ENCODE data around the gene SKI.
"Not testable (repeated sequence)": the region's sequence is repeated elsewhere in the genome, so short reads cannot be mapped to it uniquely, and the experiment has no call there.

The SKI gene

DNA sequence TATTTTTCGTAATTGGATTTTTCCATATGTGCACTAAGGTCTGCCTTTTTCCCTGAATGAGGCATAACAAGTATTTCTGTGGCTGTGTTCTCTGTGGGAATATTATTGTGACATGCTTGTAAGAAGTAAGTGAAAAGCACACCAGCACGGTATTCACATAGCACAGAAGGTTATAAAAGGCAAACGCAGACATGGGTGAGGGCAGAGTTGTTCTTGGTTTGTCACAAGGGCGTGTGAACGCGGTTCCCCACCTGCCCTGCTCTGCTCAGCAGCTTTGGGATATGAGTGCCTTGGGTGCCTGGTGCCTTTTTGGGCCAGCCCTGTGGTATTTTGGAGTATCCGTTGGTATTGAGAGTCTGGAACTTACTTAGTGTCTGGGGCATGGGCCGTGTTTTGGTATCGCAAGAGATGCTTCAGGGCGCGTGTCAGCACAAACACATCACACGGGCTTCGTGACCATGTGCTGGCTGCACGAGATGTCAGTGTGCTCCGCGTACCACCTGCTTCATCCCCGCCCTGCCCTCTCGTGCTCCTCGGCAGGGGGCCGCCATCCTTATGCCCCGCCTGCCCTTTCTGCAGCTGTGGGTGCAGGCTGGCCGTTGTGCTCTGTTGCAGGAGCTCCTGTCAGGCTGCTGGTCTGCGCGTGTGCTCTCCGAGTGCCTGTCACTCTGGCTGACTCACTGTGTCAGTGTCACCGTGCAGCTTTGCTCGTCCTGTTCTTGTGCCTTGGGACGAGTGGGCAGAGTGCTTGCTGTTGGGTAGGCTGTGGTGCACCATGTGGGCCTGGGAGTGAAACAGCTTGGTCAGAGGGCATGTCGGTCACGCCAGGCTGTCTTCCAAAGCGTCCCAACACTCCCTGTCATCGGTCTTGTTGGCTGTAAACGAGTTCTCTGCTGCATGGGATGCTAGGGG is 15.0 kb downstream of the SKI start:
- no peak for DNase-seq (ENCODE audit: low read depth, low spot score)

DNA sequence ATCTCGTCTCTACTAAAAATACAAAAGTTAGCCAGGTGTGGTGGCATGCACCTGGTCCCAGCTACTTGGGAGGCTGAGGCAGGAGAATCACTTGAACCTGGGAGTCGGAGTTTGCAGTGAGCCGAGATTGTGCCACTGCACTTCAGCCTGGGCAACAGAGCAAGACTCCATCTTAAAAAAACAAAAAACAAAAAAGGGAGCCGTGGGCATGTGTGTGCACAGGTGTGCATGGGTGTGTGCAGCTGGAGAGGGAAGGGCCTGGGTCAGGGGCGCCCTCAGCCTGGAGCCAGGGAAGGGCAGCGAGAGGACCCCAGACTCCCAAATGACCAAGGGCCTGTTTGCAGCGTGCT is 18.9 kb downstream of the SKI start:
- DNase-seq (ENCODE audit: low read depth, low spot score), result not testable (repeated sequence)

DNA sequence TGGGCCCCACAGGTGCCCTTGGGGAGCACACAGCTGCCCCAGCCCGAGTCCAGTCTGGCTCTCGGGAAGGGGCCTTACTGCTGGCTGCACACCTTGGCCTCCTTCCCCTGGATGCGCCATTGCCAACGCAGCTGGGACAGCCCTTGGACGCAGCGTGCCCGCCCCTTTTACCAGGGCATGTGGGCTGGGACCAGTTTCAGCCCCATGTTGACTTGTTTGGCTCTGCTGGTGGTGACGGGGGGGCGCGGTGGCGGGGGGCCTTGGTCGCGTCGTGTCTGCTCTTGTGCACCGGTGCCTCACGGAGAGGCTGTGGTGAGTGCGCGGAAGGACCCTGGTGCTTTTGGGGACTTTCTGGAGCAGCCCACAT is 19.6 kb downstream of the SKI start:
- DNase-seq (ENCODE audit: low read depth, low spot score), result no peak

DNA sequence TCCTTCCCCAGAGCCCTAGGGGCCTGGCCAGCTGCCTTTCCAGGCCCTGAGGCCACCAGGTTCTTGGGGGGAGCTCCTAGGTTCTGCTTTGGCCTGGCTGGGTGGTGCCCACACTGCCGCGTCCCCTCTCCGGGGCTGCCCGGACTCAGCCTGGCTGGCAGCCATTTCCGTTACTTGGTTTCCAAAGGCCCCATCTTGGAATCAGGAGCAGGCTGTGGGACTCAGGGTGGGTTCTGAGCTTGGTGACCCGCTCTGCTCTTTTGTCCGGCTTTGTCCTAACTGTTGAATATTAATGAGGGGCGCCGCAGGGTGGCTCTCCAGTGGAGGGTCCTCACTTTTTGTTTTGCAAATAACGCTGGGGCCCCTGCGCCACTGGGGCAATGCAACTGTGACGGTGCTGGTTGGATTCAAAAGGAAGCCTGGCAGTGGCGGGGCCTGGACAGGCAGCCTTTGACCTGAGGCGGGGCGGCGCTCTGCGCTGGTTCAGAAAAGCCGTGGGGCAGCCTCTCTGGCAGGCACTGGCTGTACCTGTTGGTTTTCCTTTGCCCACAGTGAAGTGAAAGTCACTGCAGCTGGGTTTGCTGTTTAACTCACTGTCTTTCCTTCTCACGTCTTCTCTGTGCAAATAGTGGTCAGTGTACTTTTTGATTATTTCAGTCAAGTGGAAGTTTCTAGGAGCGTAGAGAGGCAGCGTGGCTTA is 20.2 kb downstream of the SKI start:
- DNase-seq (ENCODE audit: low read depth, low spot score), result no peak

DNA sequence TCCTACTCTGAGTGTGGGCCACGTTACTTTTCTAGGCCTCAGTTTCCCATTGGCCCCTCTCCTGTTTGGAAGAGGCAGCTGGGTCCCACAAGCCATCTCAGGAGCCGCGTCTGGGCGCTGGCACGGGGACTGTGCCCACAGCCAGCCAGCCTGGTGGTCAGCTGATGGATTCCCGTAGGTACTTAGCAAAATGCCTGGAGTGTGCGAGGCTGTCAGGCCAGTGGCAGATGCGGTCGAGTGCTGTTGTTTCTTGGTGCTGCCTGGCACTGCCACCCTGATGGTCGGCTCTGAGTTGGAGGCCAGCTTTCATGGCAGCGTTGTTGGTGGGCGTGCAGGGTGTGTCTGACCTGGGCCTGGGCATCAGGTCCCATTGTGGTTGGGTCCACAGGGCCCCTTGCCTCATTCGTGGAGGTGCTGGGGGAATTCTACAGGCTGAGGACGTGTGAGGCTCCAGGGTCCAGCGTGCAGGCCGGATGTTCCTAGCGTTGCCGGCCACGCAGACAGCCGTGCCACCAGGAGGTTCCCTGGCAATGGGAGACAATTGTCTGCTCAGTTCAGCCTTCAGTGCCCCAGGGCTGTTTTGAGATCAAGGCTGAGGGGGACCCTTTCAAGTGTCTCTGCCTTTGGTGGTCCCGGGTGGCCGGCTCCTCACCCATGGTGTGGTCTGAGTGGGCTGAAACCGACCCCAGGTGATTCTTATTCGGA is 20.9 kb downstream of the SKI start:
- DNase-seq (ENCODE audit: low read depth, low spot score), result no peak

DNA sequence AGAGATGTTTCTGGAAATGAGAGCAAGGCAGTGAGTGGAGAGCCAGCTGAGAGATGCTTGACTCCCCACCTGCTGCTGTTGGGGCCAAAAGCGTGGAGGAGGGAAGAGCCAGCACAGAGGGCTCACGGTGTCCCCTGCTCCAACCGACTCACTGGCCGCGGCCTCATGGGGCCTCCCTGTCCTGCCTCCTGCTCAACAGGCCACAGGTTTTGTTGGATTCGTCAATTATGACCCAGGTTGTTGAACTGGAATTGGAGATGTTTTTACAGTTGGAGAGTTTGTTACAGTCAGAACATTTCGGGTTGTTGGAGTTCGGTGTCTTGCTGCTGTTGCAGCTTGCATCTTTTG is 21.4 kb downstream of the SKI start:
- no peak for DNase-seq (ENCODE audit: low read depth, low spot score)

DNA sequence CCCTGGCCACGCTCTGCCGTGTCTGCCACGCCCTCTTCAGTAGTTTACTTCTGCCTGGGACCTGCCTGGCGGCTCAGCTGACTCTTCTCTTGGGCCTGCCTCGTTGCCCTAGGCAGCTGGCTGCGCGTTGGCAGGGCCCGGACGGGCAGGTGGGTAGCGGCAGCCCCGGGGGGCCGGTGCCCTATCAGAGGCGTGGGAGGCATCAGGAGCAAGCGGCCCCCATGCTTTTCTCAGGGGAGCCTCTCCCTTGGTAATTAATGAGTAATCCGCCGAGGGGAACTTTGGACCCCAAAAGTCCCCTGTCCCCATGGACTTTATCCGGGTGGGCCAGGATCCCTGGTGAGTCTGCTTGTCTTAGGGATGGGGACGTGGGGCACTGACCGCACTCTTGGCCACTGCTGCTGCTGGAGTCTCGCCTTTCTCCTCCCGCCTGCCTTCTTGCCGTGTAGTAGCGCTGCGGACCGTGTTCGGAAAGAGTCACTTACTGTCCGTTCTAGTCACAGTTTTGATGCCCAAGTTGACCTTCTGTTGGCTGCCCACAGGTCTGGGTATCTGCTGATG is 22.7 kb downstream of the SKI start:
- DNase-seq (ENCODE audit: low read depth, low spot score), result no peak

DNA sequence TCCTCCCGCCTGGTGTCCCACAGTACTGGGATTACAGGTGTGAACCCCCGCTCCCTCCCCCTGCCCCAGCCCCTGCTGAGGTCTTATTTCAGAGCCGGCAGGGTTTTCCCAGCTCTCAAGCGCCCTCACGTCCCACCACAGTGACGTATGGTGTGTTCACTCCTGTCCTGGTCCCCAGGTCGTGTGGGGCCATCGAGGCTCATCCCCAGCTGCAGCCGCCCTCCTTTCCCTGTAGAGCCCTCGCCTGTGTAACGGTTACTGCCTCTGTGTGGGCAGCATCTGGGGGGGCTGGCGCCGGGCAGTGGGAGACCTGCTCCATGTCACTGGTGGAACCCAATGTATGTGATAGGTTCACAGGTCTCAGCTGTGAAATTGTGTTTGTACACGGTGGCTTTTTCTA is 23.2 kb downstream of the SKI start:
- DNase-seq (ENCODE audit: low read depth, low spot score), result no peak

DNA sequence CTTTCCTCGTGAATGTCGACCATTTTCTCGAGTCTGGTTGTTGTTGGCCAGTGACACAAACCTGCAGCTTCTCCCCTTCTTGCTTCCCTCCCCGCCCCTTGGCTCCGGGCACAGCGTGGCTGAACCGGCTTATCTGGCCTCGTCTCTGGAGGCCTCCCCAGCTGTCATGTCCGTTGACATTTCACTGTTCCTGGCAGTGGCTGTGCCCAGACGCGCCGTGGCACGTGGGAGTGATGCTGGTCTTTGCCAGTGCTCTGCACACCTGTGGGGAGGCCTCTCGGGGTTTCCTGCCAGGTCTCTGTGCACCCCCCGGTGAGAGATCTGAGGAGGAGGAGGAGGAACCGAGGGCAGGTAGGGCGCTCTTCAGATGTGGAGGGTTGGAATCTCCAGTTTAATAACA is 23.7 kb downstream of the SKI start:
- no peak for DNase-seq (ENCODE audit: low read depth, low spot score)

DNA sequence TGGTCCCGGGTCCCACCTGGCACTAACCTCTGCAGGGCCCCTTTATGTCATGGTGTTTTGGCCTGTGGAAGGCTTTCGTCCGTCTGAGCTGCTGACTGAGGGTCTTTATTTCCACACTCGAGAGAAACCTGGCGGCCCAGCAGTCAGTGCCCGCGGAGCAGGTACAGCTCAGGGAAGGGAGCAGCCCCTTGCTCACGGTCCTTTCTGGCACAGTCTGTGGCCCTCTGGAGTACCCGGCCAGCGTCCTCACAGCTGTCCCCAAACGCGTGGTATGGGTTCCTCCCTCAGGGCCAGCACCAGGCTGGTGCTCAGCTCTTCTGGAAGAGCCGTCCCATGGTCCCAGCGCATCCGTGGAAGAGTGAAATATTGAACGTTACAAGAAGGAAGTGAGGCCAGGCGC is 24.3 kb downstream of the SKI start:
- no peak for DNase-seq (ENCODE audit: low read depth, low spot score)

DNA sequence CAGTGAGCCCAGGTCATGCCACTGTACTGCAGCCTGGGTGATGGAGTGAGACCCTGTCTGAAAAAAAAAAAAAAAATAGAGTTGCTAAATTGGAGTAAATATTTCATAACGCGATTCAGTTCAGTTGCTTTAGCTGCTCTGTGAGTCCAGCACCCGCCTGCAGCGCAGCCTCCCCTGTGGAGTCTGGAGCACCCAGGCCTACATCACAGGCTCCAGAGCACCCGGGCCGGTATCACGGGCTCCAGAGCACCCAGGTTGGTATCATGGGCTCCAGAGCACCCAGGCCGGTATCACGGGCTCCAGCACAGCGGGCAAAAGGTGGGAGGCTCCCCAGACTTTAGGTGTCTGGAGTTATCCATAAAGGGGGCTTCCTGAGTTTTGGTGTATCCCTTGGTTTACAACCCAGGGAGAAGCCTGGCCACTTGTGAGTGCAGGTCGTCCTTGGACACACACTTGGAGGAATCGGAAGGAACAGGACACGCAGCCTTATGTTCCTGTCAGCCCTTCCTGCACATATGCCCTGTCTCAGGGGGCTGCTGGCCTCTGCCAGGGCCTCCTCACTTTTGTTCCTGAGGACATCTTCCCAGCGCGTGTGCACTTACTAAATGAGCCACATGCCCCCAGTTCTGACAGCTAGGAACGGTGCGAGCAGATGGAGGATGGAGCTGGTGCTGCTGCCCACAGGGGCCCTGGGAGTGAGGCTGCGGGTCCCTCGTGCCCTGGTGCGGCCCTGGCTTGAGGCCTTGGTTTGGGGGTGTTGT is 25.1 kb downstream of the SKI start:
- DNase-seq (ENCODE audit: low read depth, low spot score), result no peak

DNA sequence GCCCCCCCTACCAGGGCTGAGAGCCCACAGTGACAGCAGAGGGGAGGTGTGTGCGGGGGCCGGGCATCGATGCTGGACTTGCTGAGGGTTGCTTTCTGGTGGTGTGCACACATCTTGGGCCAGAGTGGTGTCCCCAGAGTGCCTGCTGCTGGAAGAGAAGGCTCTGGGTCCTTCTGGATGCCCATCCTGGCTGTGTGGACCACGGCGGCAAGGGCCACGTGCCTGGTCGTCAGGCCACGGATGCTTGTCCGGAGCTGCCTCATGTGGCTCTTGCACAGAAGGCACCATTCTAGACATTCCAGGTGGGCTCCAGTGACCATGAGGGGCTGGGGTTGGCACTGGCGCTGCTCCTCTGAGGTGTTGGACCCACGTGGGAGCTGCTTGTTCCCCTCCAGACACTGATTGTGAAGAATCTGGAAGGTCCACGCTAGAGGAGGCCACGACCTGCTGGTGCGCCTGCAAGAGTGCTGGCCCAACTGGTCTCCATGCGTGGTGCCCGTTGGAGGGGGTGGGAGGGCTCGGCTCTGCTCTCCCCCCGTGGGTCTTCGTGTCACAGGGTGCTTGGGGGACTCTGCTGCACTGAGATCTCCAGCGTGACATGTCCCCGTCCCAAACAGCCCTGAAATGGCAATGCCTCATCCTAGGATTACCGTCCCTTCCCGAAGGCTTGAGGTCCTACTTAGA is 25.8 kb downstream of the SKI start:
- DNase-seq (ENCODE audit: low read depth, low spot score), result no peak

DNA sequence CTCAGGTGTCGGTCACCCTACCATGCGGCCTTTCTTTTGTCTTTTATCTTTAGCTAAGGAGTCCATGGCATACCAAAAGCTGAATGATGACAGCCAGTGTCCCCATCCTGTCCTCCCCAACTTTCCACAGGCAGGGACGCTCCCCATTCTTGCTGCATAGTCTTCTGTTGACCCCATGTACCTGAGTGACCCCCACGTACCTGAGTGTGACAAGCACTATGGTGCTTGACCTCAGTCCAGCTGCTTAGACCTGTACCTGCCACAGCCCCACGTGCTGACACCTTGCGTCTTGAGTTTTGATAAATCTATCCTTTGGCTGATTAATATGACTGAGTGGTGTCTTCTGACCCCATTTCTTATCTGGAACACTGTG is 26.9 kb downstream of the SKI start:
- no peak for DNase-seq (ENCODE audit: low read depth, low spot score)

DNA sequence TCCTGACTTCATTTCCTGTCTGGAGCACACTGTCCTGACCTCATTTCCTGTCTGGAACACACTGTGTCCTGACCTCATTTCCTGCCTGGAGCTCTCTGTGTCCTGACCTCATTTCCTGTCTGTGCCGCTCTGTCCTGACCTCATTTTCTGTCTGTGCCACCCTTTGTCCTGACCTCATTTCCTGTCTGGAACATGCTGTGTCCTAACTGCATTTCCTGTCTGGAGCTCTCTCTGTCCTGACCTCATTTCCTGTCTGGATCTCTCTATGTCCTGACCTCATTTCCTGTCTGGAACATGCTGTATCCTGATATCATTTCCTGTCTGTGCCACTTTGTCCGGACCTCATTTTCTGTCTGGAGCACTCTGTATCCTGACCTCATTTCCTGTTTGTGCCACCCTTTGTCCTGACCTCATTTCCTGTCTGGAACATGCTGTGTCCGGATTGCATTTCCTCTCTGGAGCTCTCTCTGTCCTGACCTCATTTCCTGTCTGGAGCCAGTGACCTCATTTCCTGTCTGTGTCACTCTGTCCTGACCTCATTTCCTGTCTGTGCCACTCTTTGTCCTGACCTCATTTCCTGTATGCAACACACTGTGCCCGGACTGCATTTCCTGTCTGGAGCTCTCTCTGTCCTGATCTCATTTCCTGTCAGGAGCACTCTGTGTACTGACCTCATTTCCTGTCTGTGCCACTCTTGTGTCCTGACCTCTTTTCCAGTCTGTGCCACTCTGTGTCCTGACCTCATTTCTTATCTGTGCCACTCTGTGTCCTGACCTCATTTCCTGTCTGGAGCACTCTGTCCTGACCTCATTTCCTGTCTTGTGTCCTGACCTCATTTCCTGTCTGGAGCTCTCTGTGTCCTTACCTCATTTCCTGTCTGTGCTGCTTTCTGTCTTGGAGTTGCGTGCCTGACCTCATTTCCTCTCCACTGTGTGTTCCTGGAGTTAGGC is 27.6 kb downstream of the SKI start:
- DNase-seq (ENCODE audit: low read depth, low spot score), result peak; percentile 48

DNA sequence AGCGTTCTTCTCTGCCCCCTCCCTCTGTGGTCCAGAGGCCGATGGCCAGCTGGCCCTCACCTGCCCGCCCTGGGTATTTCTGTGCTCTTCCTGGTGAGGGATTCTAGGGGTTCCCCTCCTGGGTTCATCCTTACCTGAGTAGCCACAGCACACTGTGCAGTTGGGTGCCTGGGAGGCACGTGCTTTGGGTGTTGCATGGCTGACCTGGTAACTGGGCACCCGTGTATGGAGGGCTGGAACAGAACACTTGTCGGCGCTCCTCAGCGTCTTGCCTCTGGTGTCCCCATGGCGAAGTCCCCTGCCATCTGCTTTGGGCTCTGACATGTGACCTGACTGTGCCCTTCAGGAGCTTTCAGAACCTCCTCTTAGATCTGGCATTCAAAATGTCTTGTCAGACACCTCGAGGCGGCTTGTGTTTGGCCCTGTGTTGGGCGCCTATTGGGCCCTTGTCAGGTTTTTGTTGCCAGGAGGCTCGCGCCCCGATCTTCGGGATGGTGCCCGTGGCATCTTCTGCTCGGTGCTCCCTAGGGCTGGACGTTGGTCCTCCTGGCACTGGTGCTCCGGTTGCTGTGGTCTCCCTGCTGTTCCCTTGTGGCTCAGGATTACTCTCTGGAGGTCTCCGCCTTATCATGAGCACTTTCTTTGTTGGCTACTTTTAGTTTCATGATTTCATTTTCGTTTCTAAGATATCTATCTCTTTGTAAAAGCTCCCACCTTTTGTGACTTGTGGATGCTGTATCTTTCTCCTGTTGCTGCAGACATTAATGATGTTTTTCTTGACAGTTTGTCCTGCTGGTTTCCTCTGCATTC is 28.5 kb downstream of the SKI start:
- no peak for DNase-seq (ENCODE audit: low read depth, low spot score)

DNA sequence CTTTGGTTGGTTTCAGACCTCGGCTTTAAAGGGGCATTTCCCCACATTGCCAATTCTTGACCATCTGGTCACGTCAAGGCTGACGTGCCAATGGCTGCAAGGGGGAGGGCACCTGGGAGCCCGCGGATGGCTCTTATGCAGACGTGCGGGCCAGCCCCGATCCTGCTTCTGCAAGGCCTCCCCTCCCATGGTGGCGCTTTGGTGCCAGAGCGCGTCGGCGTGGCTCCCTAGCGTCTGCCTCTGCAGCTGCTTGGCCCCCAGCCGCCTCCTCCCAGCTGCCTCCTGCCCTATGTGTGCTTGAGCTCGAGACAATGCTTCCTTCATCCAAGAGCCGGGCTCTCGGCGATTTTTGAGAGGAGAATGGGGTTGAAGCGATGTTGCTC is 29.1 kb downstream of the SKI start:
- DNase-seq (ENCODE audit: low read depth, low spot score), result no peak

DNA sequence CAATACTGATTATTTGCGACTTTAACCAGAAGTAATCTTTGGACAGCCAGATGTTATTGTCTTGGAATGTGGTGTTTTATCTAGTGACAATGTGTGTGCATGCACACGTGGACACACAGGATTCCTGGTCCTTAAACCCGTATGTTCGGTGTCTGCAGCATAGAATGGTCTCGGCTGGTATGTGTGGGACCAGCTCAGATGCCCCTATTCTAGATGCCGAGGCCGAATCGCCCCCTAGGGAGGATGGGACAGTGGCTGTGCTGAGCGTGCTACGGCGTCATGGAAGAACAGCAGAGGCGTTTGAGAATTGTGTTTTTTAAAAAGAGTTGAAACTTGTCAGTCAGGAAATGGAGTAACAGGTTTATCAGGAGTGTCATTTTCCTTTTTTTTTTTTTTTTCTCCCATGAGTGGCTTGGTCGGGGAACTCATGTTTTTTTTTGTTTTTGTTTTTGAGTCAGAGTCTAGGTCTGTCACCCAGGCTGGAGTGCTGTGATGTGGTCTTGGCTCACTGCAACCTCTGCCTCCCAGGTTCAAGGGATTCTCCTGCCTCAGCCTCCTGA is 30.1 kb downstream of the SKI start:
- DNase-seq (ENCODE audit: low read depth, low spot score), result no peak

DNA sequence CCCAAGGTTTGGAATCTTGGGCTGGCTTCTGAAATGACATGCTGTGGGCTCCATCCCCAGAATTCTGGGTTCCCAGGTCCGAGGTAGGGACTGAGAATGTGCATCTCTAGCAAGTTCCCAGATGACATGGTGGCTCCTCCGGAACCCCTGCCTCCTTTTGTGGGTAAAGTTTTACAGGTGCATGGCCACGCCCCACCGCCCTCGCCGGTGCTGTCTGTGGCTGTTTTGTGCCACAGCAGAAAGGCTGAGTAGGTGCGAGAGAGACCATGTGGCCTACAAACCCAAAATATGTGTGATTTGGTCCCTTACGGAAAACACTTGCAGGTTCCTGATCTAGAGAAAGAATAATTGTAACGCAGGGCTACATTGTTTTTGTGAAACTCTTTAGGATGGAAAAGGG is 30.9 kb downstream of the SKI start:
- DNase-seq (ENCODE audit: low read depth, low spot score), result no peak

All from activated naive CD8-positive, alpha-beta T cell treated with anti-CD3 and anti-CD28 coated beads, Interleukin-2, amount 50 U/mL, for 16 hours (primary cell).